HFFc6 (cell line): Measurements from ENCODE around the gene CBFB. TPM values are rescaled to one million over a fixed set of nuclear protein-coding genes. Genes with fewer than 3 reads are reported as not detected.

ENCODE experiments used
- DNase-seq: peaks from one replicate; pipeline ENCODE4 v3.0.0-alpha.2; 2018
- H3K27ac Mint-ChIP-seq: 2 replicates; pipeline ENCODE4 v1.8.0; 2020; ENCODE audit warnings: mild to moderate bottlenecking, mixed read lengths
- H3K27me3 Mint-ChIP-seq: 2 replicates; pipeline ENCODE4 v1.8.0; 2021; ENCODE audit warnings: mild to moderate bottlenecking, moderate library complexity, mixed read lengths; ENCODE audit not compliant: insufficient read depth
- H3K36me3 Mint-ChIP-seq: 2 replicates; pipeline ENCODE4 v1.8.0; 2021; ENCODE audit warnings: low read depth, mixed read lengths
- H3K4me1 Mint-ChIP-seq: 2 replicates; pipeline ENCODE4 v1.8.0; 2020; ENCODE audit warnings: low read depth, mixed read lengths
- H3K4me3 Mint-ChIP-seq: 2 replicates; pipeline ENCODE4 v1.8.0; 2020; ENCODE audit warnings: mild to moderate bottlenecking, moderate library complexity, mixed read lengths
- H3K9me3 Mint-ChIP-seq: 2 replicates; pipeline ENCODE4 v1.8.0; 2020; ENCODE audit warnings: mild to moderate bottlenecking, mixed read lengths
- CTCF ChIP-seq: fragments of 200-600 bp; sonication (generic); IDR thresholded peaks from 2 replicates; pipeline ENCODE4 v1.5.0; 2021; ENCODE audit warnings: antibody characterized with exemption, mild to moderate bottlenecking
- total RNA-seq, 6 experiments: library from RNA; stranded (reverse); fragmentation: NEBNext Ultra II Directional; extraction: Animal tissue kit (Norgen Biotek cat#: 25700); gene quantifications; 2 replicates in 1 of 6; 3 replicates in 5 of 6; pipeline ENCODE4 v1.2.3, GENCODE V29; 2021

Gene CBFB
- total RNA-seq, 6 experiments from 2014 or later = 55.2 to 84.4 (median 69.5) TPM

GRCh38 chr16:67098599-67098998 lies 69.7 kb downstream of the CBFB start:
- Mint-ChIP-seq H3K27me3 (peaks cover 2% of the 10 kb centered on the region; the same call in 1 of the 2 replicates), H3K9me3 (no peaks in the 10 kb centered on the region), H3K36me3 (peaks cover 7% of the 10 kb centered on the region; the same call in 1 of the 2 replicates), H3K4me3 (no peak overlapping the region), H3K4me1 (peaks cover 40% of the 10 kb centered on the region), H3K27ac (no peak overlapping the region)
- TF ChIP-seq CTCF = no peak
- no peak for DNase-seq

- DNase-seq = peak; percentile 48
- Mint-ChIP-seq H3K4me3 (no peak overlapping the region; the same call in 1 of the 2 replicates), H3K36me3 (peaks cover 5% of the 10 kb centered on the region; the same call in 1 of the 2 replicates), H3K27me3 (peaks cover 2% of the 10 kb centered on the region; the same call in 1 of the 2 replicates), H3K9me3 (no peaks in the 10 kb centered on the region), H3K4me1 (peaks cover 39% of the 10 kb centered on the region), H3K27ac (peak overlapping the region; percentile 59)
- peak; percentile 78 for TF ChIP-seq CTCF
These were observed 71.8 kb downstream of the CBFB start for GRCh38 chr16:67100569-67101310.

GRCh38 chr16:67101311-67102082 lies 72.5 kb downstream of the CBFB start:
- H3K36me3 Mint-ChIP-seq = peaks cover 5% of the 10 kb centered on the region; the same call in 1 of the 2 replicates
- no peaks in the 10 kb centered on the region for H3K9me3 Mint-ChIP-seq
- peak overlapping the region; percentile 76 for H3K27ac Mint-ChIP-seq
- DNase-seq = peak; percentile 46
- TF ChIP-seq CTCF = peak; percentile 37; the same call in 1 of the 2 replicates
- no peak overlapping the region; the same call in 1 of the 2 replicates for H3K4me3 Mint-ChIP-seq
- H3K4me1 Mint-ChIP-seq = peaks cover 39% of the 10 kb centered on the region
- H3K27me3 Mint-ChIP-seq = peaks cover 2% of the 10 kb centered on the region; the same call in 1 of the 2 replicates

GRCh38 chr16:67104061-67104460 lies 75.1 kb downstream of the CBFB start:
- Mint-ChIP-seq H3K4me3 (no peak overlapping the region), H3K9me3 (no peaks in the 10 kb centered on the region), H3K27me3 (peaks cover 4% of the 10 kb centered on the region), H3K27ac (no peak overlapping the region), H3K4me1 (peaks cover 39% of the 10 kb centered on the region), H3K36me3 (peaks cover 5% of the 10 kb centered on the region; the same call in 1 of the 2 replicates)
- peak; percentile 74 for TF ChIP-seq CTCF
- no peak for DNase-seq

DNA sequence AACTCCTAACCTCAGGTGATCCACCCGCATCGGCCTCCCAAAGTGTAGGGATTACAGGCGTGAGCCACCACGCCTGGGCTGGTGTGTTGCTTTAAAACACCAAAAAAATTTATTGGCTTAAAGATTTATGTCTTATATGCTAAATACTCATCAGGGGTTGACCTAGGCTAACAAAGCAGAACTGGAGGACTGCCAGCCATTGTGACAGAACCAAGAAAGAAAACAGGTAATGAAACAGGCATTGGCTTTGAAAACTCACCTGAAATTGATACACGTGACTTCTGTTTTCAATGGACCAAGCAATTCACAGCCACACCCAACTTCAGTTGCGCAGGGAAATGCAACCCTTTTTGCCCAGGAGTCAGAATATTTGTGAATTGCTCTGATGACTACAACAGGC lies 75.9 kb downstream of the CBFB start:
- TF ChIP-seq CTCF = no peak
- Mint-ChIP-seq H3K36me3 (no peaks in the 10 kb centered on the region), H3K9me3 (no peaks in the 10 kb centered on the region), H3K4me3 (no peak overlapping the region), H3K27ac (no peak overlapping the region), H3K27me3 (peaks cover 4% of the 10 kb centered on the region), H3K4me1 (peaks cover 38% of the 10 kb centered on the region)
- no peak for DNase-seq
